H9 (cell line): ENCODE results near the gene UBE2L6. TPM values are rescaled to one million over a fixed set of nuclear protein-coding genes. Genes with fewer than 3 reads are reported as not detected.

Experiments used
- DNase-seq: peaks from one replicate; pipeline ENCODE4 v3.0.0-alpha.2; 2017
- H2AFZ ChIP-seq: one replicate; pipeline ENCODE4 v1.6.1; 2013; ENCODE audit warnings: mild to moderate bottlenecking, low read length, control low read depth, moderate library complexity
- H2AK5ac ChIP-seq: 2 replicates; pipeline ENCODE4 v1.6.1; 2013; ENCODE audit warnings: low read length, control low read depth, mixed read lengths; ENCODE audit not compliant: insufficient read length
- H2BK120ac ChIP-seq: one replicate; pipeline ENCODE4 v1.6.1; 2013; ENCODE audit warnings: low read depth, mild to moderate bottlenecking, low read length, control low read depth, inconsistent platforms; ENCODE audit not compliant: poor library complexity, severe bottlenecking
- H2BK12ac ChIP-seq: 2 replicates; pipeline ENCODE4 v1.6.1; 2013; ENCODE audit warnings: low read length, control low read depth, mixed read lengths, low read depth; ENCODE audit not compliant: insufficient read length
- H2BK15ac ChIP-seq: 2 replicates; pipeline ENCODE4 v1.6.1; 2013; ENCODE audit warnings: low read depth, low read length, control low read depth
- H2BK20ac ChIP-seq: one replicate; pipeline ENCODE4 v1.6.1; 2013; ENCODE audit warnings: low read depth, mild to moderate bottlenecking, low read length, control low read depth, inconsistent platforms; ENCODE audit not compliant: poor library complexity, severe bottlenecking
- H2BK5ac ChIP-seq: 2 replicates; pipeline ENCODE4 v1.6.1; 2013; ENCODE audit warnings: low read length, control low read depth, mixed read lengths; ENCODE audit not compliant: insufficient read length
- H3K14ac ChIP-seq: 2 replicates; pipeline ENCODE4 v1.6.1; 2013; ENCODE audit warnings: low read length, control low read depth; ENCODE audit not compliant: insufficient read depth
- H3K18ac ChIP-seq: 2 replicates; pipeline ENCODE4 v1.6.1; 2013; ENCODE audit warnings: low read depth, mild to moderate bottlenecking, mixed read lengths, low read length, control low read depth; ENCODE audit not compliant: insufficient read length
- H3K23ac ChIP-seq: 2 replicates; pipeline ENCODE4 v1.6.1; 2013; ENCODE audit warnings: low read length, control low read depth, mixed read lengths, low read depth; ENCODE audit not compliant: insufficient read length
- H3K23me2 ChIP-seq: 2 replicates; pipeline ENCODE4 v1.6.1; 2013; ENCODE audit warnings: low read depth, mild to moderate bottlenecking, mixed read lengths, low read length, control low read depth; ENCODE audit not compliant: insufficient read length, poor library complexity, severe bottlenecking
- H3K27ac ChIP-seq: 2 replicates; pipeline ENCODE4 v1.5.1; 2013; ENCODE audit warnings: low read length, control low read depth, mixed read lengths, low read depth; ENCODE audit not compliant: insufficient read length
- H3K27me3 ChIP-seq: 2 replicates; pipeline ENCODE4 v1.6.1; 2013; ENCODE audit warnings: low read length, control low read depth, inconsistent platforms; ENCODE audit not compliant: insufficient read depth
- H3K4ac ChIP-seq: 2 replicates; pipeline ENCODE4 v1.6.1; 2013; ENCODE audit warnings: low read depth, mild to moderate bottlenecking, control low read depth, inconsistent platforms, low read length, moderate library complexity
- H3K4me1 ChIP-seq: 2 replicates; pipeline ENCODE4 v1.6.1; 2013; ENCODE audit warnings: low read length, control low read depth, inconsistent platforms; ENCODE audit not compliant: insufficient read depth
- H3K4me2 ChIP-seq: 2 replicates; pipeline ENCODE4 v1.6.1; 2013; ENCODE audit warnings: low read length, control low read depth, mixed read lengths; ENCODE audit not compliant: insufficient read length, insufficient read depth
- H3K56ac ChIP-seq: 2 replicates; pipeline ENCODE4 v1.6.1; 2013; ENCODE audit warnings: low read depth, mild to moderate bottlenecking, mixed read lengths, low read length, control low read depth; ENCODE audit not compliant: insufficient read length
- H3K79me1 ChIP-seq: 2 replicates; pipeline ENCODE4 v1.6.1; 2013; ENCODE audit warnings: low read depth, mild to moderate bottlenecking, moderate library complexity, low read length, control low read depth, inconsistent platforms; ENCODE audit not compliant: insufficient read depth, poor library complexity, severe bottlenecking
- H3K79me2 ChIP-seq: 2 replicates; pipeline ENCODE4 v1.6.1; 2013; ENCODE audit warnings: low read length, control low read depth, inconsistent platforms; ENCODE audit not compliant: insufficient read depth
- H3K9ac ChIP-seq: 2 replicates; pipeline ENCODE4 v1.6.1; 2013; ENCODE audit warnings: low read length, control low read depth, mixed read lengths; ENCODE audit not compliant: insufficient read length; ENCODE audit errors: extremely low read depth
- H3K9me3 ChIP-seq: one replicate; pipeline ENCODE4 v1.6.1; 2013; ENCODE audit warnings: low read depth, low read length, inconsistent platforms; ENCODE audit not compliant: control insufficient read depth
- H3T11ph ChIP-seq: one replicate; pipeline ENCODE4 v1.6.1; 2013; ENCODE audit warnings: mild to moderate bottlenecking, low read length, control low read depth, inconsistent platforms
- H4K20me1 ChIP-seq: one replicate; pipeline ENCODE4 v1.6.1; 2013; ENCODE audit not compliant: control insufficient read depth, insufficient read length, insufficient read depth
- H4K5ac ChIP-seq: 2 replicates; pipeline ENCODE4 v1.6.1; 2013; ENCODE audit warnings: low read depth, mild to moderate bottlenecking, mixed read lengths, low read length, control low read depth; ENCODE audit not compliant: insufficient read length
- H4K8ac ChIP-seq: replicated peaks from 2 replicates; pipeline ENCODE4 v1.6.1; 2013; ENCODE audit warnings: low read length, control low read depth, mixed read lengths, low read depth; ENCODE audit not compliant: insufficient read length
- H4K91ac ChIP-seq: 2 replicates; pipeline ENCODE4 v1.6.1; 2013; ENCODE audit warnings: low read depth, mild to moderate bottlenecking, moderate library complexity, mixed read lengths, low read length, control low read depth; ENCODE audit not compliant: insufficient read length
- H3K27ac Mint-ChIP-seq, 3 experiments: 2 replicates in 2 of 3; 3 replicates in 1 of 3; pipeline ENCODE4 v1.8.0; 2020 to 2021; ENCODE audit warnings: mixed read lengths in 3 of 3, mild to moderate bottlenecking in 1 of 3, moderate library complexity in 1 of 3
- H3K27me3 Mint-ChIP-seq: 2 replicates; pipeline ENCODE4 v1.8.0; 2021; ENCODE audit warnings: low read depth, mild to moderate bottlenecking, moderate library complexity, mixed read lengths
- H3K36me3 Mint-ChIP-seq, 3 experiments: 2 replicates in 2 of 3; 3 replicates in 1 of 3; pipeline ENCODE4 v1.8.0; 2020 to 2021; ENCODE audit warnings: low read depth in 3 of 3, mixed read lengths in 3 of 3; ENCODE audit not compliant: insufficient read depth in 1 of 3
- H3K4me1 Mint-ChIP-seq, 2 experiments: 2 replicates each; pipeline ENCODE4 v1.8.0; 2020; ENCODE audit warnings: mixed read lengths in 2 of 2
- H3K4me3 Mint-ChIP-seq, 2 experiments: 2 replicates in 1 of 2; 3 replicates in 1 of 2; pipeline ENCODE4 v1.8.0; 2020 to 2021; ENCODE audit warnings: mild to moderate bottlenecking in 2 of 2, mixed read lengths in 2 of 2, moderate library complexity in 1 of 2
- H3K9me3 Mint-ChIP-seq, 2 experiments: 2 replicates in 1 of 2; 3 replicates in 1 of 2; pipeline ENCODE4 v1.8.0; 2020; ENCODE audit warnings: mild to moderate bottlenecking in 2 of 2, mixed read lengths in 2 of 2, moderate library complexity in 1 of 2
- CTCF ChIP-seq: fragments of 200-600 bp; sonication (generic); conservative IDR thresholded peaks from 3 replicates; pipeline ENCODE4 v1.8.0; 2021; ENCODE audit warnings: antibody characterized with exemption, mild to moderate bottlenecking
- WGBS: extraction: QIAGEN DNeasy Blood & Tissue Kit; methylation state at CpG from one replicate; pipeline ENCODE4 v1.1.7; 2013; ENCODE audit warnings: missing lambda C conversion rate, low lambda C conversion rate, mixed read lengths; ENCODE audit not compliant: insufficient read length; ENCODE audit errors: extremely low coverage; 5-methylcytosine and 5-hydroxymethylcytosine counted together
- total RNA-seq: library from RNA; stranded (reverse); gene quantifications from 2 replicates; pipeline ENCODE4 v1.2.1, GENCODE V29; 2021

The UBE2L6 gene
- total RNA-seq, 1 experiment from 2014 or later, result 38.9 TPM

GRCh38 chr11:57615308-57615707 lies 47.8 kb upstream of the UBE2L6 start:
- H3K4me1 ChIP-seq, result 0 out of 2 replicates have a peak, but pooled peaks cover 3% of the 10 kb centered on the region
- H3K18ac ChIP-seq, result no peak overlapping the region
- H3K56ac ChIP-seq, result no peak overlapping the region
- no peak overlapping the region for H3K14ac ChIP-seq
- no peak overlapping the region for H4K5ac ChIP-seq
- no peak overlapping the region for H4K91ac ChIP-seq
- H3K4me1 Mint-ChIP-seq, result peaks cover 2 to 6% of the 10 kb centered on the region in 2 experiments; a peak in 2 of 4 replicates
- whole genome bisulfite sequencing, result no CpG with 5 or more reads among the region's 1 CpG
- H2BK5ac ChIP-seq, result no peak overlapping the region
- H3K9ac ChIP-seq, result no peak overlapping the region
- H3K79me1 ChIP-seq, result no peaks in the 10 kb centered on the region
- no peak overlapping the region for H2BK20ac ChIP-seq
- H3K4ac ChIP-seq, result no peak overlapping the region
- H3K27ac Mint-ChIP-seq, result no peak overlapping the region
- no peak overlapping the region for H3K4me3 Mint-ChIP-seq
- no peak for DNase-seq
- no peak overlapping the region for H3K4me2 ChIP-seq
- H3K27ac ChIP-seq, result no peak overlapping the region
- H3K23me2 ChIP-seq, result no peaks in the 10 kb centered on the region
- no peak overlapping the region for H2BK120ac ChIP-seq
- H4K20me1 ChIP-seq, result no peaks in the 10 kb centered on the region
- H2BK15ac ChIP-seq, result no peak overlapping the region
- H2AK5ac ChIP-seq, result no peak overlapping the region
- H3K27me3 ChIP-seq, result no peaks in the 10 kb centered on the region
- H3K79me2 ChIP-seq, result no peaks in the 10 kb centered on the region
- H3K23ac ChIP-seq, result no peak overlapping the region
- H3K9me3 Mint-ChIP-seq, result peaks cover 8 to 9% of the 10 kb centered on the region in 2 experiments; a peak in 4 of 5 replicates
- no peaks in the 10 kb centered on the region for H3K9me3 ChIP-seq
- TF ChIP-seq CTCF, result no peak
- peaks cover 18 to 36% (median 26%) of the 10 kb centered on the region in 3 experiments for H3K36me3 Mint-ChIP-seq
- H2AFZ ChIP-seq, result no peak overlapping the region
- H4K8ac ChIP-seq, result no peak overlapping the region
- H3T11ph ChIP-seq, result no peak overlapping the region
- no peaks in the 10 kb centered on the region for H3K27me3 Mint-ChIP-seq
- H2BK12ac ChIP-seq, result no peak overlapping the region
